Fibroblast of skin of back (primary cell): ENCODE data around the gene PXN. TPM values are rescaled to one million over a fixed set of nuclear protein-coding genes. Genes with fewer than 3 reads are reported as not detected.

Source experiments
- DNase-seq: peaks from one replicate; pipeline ENCODE4 v3.0.0-alpha.2; 2013
- polyA plus RNA-seq, 2 experiments: library from polyadenylated mRNA; unstranded; fragments of 120-200 nt; gene quantifications; one replicate each; pipeline ENCODE4 v1.2.1, GENCODE V29; 2013; ENCODE audit not compliant: insufficient read length in 2 of 2

The PXN gene
- polyA plus RNA-seq (2013, experiment 1 of 2; ENCODE audit: insufficient read length), result 124 TPM
- 85.5 TPM for polyA plus RNA-seq (2013, experiment 2 of 2; ENCODE audit: insufficient read length)

GRCh38 chr12:120265473-120266179 lies at the start of gene PXN:
TSS of gene PXN (minus strand) at chr12:120265730. CDS start at chr12:120265629, 101 bp downstream.
- DNase-seq, result peak; percentile 74

- DNase-seq, result no peak
Observed at GRCh38 chr12:120314220-120314619, 48.7 kb upstream of the PXN start.

GRCh38 chr12:120301962-120302815 lies 36.7 kb upstream of the PXN start, which contains the start of gene SIRT4:
TSS of gene SIRT4 (plus strand) at chr12:120302321. CDS start at chr12:120303562, 1,241 bp downstream.
- DNase-seq, result peak; percentile 95

- peak; percentile 97 for DNase-seq
Observed at GRCh38 chr12:120292661-120293531, 27.4 kb upstream of the PXN start, which contains the start of gene RNU4-1. TSS of gene RNU4-1 (minus strand) at chr12:120293237.

GRCh38 chr12:120292411-120292660 lies 26.8 kb upstream of the PXN start:
- DNase-seq, result no peak

GRCh38 chr12:120290609-120291305 lies 25.2 kb upstream of the PXN start:
- DNase-seq, result no peak

- DNase-seq, result no peak
Observed at GRCh38 chr12:120287491-120287890, 22.0 kb upstream of the PXN start.

- peak; percentile 44 for DNase-seq
Observed at GRCh38 chr12:120286768-120287490, 21.4 kb upstream of the PXN start.

- DNase-seq, result no peak
Observed at GRCh38 chr12:120284381-120284780, 18.9 kb upstream of the PXN start.

- no peak for DNase-seq
Observed at GRCh38 chr12:120283318-120283717, 17.8 kb upstream of the PXN start.

- DNase-seq, result no peak
Observed at GRCh38 chr12:120278137-120279069, 12.9 kb upstream of the PXN start.

GRCh38 chr12:120276734-120277133 lies 11.2 kb upstream of the PXN start:
- DNase-seq, result peak; percentile 49

GRCh38 chr12:120267736-120268135 lies 2.2 kb upstream of the PXN start:
- no peak for DNase-seq

- no peak for DNase-seq
Observed at GRCh38 chr12:120266180-120266870, 795 bp upstream of the PXN start.

GRCh38 chr12:120264904-120265472 lies 542 bp downstream of the PXN start:
- no peak for DNase-seq

- DNase-seq, result no peak
Observed at GRCh38 chr12:120264086-120264903, 1.2 kb downstream of the PXN start.

- DNase-seq, result peak; percentile 29
Observed at GRCh38 chr12:120263748-120264085, 1.8 kb downstream of the PXN start.
